ENCODE data around the gene GSTM5.
"Not testable (repeated sequence)": the region's sequence is repeated elsewhere in the genome, so short reads cannot be mapped to it uniquely, and the experiment has no call there.

Gene GSTM5

GRCh38 chr1:109750920-109751319 lies 38.9 kb downstream of the GSTM5 start:
- no peak for TF ChIP-seq CTCF (conservative IDR thresholded peaks at IDR 0.05)
- no peak overlapping the region for H3K27ac ChIP-seq

- H3K27ac ChIP-seq = no peak overlapping the region
Measured at GRCh38 chr1:109751531-109752260, 39.6 kb downstream of the GSTM5 start.

GRCh38 chr1:109754738-109755137 lies 42.7 kb downstream of the GSTM5 start:
- TF ChIP-seq CTCF (conservative IDR thresholded peaks at IDR 0.05) = no peak
- no peak overlapping the region for H3K27ac ChIP-seq

More at GRCh38 chr1:109751531-109752260, 39.6 kb downstream of the GSTM5 start:
- no peak for TF ChIP-seq CTCF (conservative IDR thresholded peaks at IDR 0.05)

- not testable (repeated sequence) for H3K27ac ChIP-seq
Measured at GRCh38 chr1:109756325-109756724, 44.3 kb downstream of the GSTM5 start.

- H3K27ac ChIP-seq = no peak overlapping the region
- TF ChIP-seq CTCF (conservative IDR thresholded peaks at IDR 0.05) = no peak
Measured at GRCh38 chr1:109756848-109757521, 44.9 kb downstream of the GSTM5 start.

- H3K27ac ChIP-seq = no peak overlapping the region
- TF ChIP-seq CTCF (conservative IDR thresholded peaks at IDR 0.05) = no peak
Measured at GRCh38 chr1:109757936-109758786, 46.1 kb downstream of the GSTM5 start.

GRCh38 chr1:109759513-109760334 lies 47.7 kb downstream of the GSTM5 start:
- no peak overlapping the region for H3K27ac ChIP-seq
- no peak for TF ChIP-seq CTCF (conservative IDR thresholded peaks at IDR 0.05)
